D721Med (cell line): ENCODE data around the gene HTR6.
"Not testable (repeated sequence)": the region's sequence is repeated elsewhere in the genome, so short reads cannot be mapped to it uniquely, and the experiment has no call there.

Experiments
- DNase-seq: peaks from one replicate; pipeline ENCODE4 v3.0.0; 2011; ENCODE audit warnings: low spot score; ENCODE audit not compliant: insufficient read length
- FAIRE-seq: peaks from 2 replicates; lab custom pipeline; 2011; peaks lifted over from hg19 to GRCh38; lab: Jason Lieb, UNC
- TF ChIP-seq, protein P1 (sequence below): IDR thresholded peaks from 2 replicates; pipeline ENCODE4 v1.5.1; 2012; ENCODE audit warnings: mild to moderate bottlenecking, control low read depth; ENCODE audit not compliant: insufficient read depth; ENCODE audit errors: missing control alignments

Gene HTR6

DNA sequence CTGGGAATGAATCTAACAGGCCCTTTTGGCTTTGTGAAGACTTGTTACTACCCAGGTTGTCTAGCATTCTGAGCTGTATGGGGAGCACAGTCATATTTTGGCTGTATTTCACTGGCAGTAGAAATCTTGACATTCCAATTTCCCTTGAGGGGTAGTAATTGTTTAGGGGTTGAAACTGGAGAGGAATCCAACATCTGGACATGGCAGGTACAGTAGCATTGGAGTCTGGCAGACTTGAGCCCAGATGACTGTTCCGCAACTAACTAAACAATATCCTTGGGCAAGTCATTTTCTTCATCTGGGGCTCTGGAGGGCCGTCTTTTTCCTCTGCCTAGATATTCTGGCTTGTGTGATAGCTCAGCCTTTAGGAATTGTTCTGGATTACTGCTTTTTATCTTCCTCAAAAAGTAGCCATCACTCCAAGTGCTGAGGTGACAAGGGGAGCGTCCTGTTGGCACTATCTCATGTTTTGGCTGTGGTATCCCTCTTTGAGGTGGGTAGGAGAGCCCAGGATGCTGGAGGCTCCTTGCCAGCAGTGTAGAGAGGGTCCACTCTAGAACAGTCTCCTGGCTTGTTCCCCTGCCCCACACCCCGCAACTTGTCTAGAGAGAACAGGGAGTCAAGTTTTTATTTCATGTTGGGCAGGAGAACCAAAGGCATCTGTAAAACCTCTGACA is 43.3 kb upstream of the HTR6 start:
- no peak for DNase-seq
- TF ChIP-seq, protein P1, sequence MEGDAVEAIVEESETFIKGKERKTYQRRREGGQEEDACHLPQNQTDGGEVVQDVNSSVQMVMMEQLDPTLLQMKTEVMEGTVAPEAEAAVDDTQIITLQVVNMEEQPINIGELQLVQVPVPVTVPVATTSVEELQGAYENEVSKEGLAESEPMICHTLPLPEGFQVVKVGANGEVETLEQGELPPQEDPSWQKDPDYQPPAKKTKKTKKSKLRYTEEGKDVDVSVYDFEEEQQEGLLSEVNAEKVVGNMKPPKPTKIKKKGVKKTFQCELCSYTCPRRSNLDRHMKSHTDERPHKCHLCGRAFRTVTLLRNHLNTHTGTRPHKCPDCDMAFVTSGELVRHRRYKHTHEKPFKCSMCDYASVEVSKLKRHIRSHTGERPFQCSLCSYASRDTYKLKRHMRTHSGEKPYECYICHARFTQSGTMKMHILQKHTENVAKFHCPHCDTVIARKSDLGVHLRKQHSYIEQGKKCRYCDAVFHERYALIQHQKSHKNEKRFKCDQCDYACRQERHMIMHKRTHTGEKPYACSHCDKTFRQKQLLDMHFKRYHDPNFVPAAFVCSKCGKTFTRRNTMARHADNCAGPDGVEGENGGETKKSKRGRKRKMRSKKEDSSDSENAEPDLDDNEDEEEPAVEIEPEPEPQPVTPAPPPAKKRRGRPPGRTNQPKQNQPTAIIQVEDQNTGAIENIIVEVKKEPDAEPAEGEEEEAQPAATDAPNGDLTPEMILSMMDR, result no peak
- FAIRE-seq, result no peak

DNA sequence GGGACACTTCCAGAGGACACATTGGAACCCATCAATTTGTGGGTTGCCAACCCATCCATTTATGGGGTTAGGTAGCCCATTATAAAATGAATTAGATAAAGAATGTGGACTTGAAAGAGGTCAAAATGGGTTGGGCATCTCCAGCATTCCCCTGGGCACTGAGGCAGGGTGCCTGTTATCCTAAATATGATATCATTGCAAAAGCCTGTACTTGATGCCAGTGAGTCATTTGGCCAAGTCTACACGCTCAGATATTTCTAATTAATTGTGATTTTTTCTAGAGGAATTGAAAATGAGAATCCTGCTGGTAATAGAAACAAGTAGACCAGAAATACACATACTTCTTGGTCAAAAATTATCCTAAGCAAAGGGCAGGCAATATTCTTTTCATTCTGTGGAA is 42.5 kb upstream of the HTR6 start:
- DNase-seq (no peak), FAIRE-seq (no peak)
- TF ChIP-seq, protein P1, result no peak

DNA sequence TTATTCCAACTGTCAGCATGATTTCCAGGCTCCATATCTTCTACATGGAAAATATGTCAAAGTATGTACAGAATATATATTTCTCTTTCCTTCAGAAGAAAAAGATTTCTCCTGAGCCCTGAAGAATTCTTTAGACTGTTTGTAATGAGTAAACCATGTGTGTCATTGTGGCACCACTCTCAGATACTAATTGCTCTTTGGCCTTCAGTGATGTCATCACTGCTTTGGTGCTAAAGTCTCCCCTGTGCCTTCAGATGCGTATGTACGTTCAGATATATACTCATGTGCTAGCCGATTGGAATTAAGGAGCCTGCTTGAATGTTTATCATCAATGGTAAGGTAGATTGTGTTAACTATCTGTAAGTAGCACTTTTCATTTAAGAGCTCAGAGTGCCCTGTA is 41.2 kb upstream of the HTR6 start:
- TF ChIP-seq, protein P1, result no peak
- FAIRE-seq, result no peak
- no peak for DNase-seq

DNA sequence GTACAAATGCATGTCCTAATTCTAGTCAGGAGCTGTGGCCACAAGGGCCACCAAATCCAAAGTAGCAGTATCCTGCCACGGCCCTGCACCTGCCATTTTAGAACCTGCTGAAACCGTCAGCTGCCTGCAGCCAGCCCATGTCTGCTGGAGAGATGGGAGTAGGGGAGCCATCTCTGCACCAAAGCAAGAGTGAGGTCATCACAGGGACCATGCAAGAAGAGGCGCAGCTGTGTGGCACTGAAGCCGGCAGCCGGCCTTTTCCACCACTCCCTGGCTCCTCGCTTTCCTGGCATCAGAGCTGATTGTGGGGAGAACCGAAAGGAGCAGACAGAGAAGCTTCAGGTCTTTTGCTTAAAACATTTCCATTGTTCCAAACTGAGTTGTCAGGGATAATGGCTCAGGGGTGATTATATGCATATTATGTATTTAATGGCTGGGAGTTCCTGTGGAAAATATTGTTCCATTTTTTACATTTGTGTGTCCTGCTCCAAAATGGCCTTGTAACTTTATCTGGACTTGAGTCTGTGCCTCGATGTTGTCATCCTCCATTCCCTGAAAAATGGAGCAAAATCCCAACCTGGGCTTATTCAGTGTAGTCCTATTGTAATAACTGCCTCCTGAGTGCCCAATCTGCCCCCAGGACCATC is 39.3 kb upstream of the HTR6 start:
- DNase-seq (no peak), FAIRE-seq (no peak)
- TF ChIP-seq, protein P1, result no peak

DNA sequence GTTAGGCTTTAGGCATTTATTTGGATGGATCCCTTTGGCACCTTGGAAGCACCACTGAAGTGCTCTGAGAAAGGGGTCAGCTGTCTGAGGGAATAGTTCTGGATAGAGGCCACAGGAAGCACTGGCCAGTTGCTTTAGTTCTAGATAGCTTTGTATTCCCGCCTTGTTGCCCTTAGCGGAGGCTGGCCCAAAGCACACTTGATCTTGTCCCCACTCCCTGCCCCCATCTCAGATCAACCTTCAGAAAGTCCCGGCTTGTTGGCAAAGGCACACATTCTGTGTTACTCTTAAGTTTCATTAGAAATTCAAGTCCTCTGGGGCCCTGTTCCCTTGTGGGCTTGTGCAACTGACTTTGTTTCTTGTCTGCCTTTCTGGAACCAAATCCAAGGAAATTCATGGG is 35.8 kb upstream of the HTR6 start:
- TF ChIP-seq, protein P1, result no peak
- no peak for FAIRE-seq
- DNase-seq, result no peak

DNA sequence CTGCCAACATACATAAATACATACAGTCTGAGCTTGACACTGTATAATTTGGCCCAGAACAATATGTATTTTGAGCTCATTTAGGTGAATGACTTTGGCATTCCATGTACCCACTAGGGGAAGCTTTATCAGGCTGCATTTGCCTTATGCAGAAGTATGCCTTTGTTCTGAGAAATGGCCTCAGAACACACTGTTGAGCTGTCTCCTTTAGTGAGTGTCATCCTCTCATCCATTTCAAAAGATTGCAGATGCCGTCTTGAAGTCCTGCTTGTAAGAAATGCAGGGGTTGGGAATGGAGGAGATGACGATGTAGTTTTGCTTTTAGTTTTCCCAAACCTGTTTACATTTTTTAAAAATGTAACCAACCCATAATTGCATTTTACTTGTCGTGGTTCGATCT is 35.3 kb upstream of the HTR6 start:
- FAIRE-seq (no peak), DNase-seq (no peak)
- TF ChIP-seq, protein P1, result no peak

DNA sequence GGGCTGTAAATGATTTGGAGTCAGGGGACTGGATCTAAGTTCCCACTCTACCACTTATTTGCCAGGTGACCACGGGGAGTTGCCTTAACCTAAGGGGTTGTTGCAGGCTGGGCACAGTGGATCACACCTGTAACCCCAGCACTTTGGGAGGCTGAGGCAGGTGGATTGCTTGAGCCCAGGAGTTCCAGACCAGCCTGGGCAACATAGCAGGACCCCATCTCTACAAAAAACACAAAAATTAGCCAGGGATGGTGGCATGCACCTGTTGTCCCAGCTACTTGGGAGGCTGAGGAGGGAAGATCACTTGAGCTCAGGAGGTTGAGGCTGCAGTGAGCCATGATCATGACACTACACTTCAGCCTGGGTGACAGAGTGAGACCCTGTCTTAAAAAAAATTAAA is 34.5 kb upstream of the HTR6 start:
- FAIRE-seq, DNase-seq: not testable (repeated sequence)
